ENCODE measurements around the gene YY1. TPM values are rescaled to one million over a fixed set of nuclear protein-coding genes. Genes with fewer than 3 reads are reported as not detected.

The YY1 gene
- total RNA-seq, 4 donors from 2014 or later: 43.7 to 51.8 (median 48.5) TPM

GRCh38 chr14:100302616-100303015 lies 63.7 kb downstream of the YY1 start:
- TF ChIP-seq CTCF (IDR thresholded peaks at IDR 0.05; ENCODE audit: low read depth): no peak

DNA sequence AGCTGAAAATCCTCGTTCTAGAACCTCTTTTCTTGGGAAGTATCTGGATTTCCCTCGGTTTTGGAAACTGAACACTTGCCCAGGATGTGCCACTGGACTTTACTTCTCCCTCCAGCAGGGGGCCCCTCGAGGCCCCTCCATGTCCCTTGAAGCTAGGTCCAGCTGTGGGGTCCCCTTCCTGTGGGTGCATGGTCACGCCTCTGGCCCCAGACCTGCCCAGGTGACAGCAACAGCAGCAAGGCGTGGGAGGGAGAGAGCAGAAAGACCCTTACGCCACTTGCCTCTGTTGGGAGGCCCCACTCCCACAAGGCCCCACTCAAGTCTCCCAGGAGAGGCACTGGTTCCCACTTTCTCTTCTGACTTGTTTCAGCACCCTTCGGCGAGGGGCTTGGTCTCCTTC lies 64.2 kb downstream of the YY1 start:
- TF ChIP-seq CTCF (IDR thresholded peaks at IDR 0.05; ENCODE audit: low read depth): no peak

- no peak for TF ChIP-seq CTCF (IDR thresholded peaks at IDR 0.05; ENCODE audit: low read depth)
Measured at GRCh38 chr14:100303925-100304324, 65.0 kb downstream of the YY1 start.

GRCh38 chr14:100304825-100305323 lies 65.9 kb downstream of the YY1 start:
- no peak for TF ChIP-seq CTCF (IDR thresholded peaks at IDR 0.05; ENCODE audit: low read depth)

- TF ChIP-seq CTCF (IDR thresholded peaks at IDR 0.05; ENCODE audit: low read depth): no peak
Measured at GRCh38 chr14:100305324-100306100, 66.6 kb downstream of the YY1 start.

GRCh38 chr14:100306101-100306997 lies 67.4 kb downstream of the YY1 start, which contains the start of gene SLC25A29:
Gene SLC25A29 (minus strand): TSS chr14:100306444. CDS start chr14:100306232, 212 bp downstream.
- no peak for TF ChIP-seq CTCF (IDR thresholded peaks at IDR 0.05; ENCODE audit: low read depth)

Measured in subcutaneous adipose tissue (tissue), 4 donors.